ENCODE measurements around the gene NRDC. TPM values are rescaled to one million over a fixed set of nuclear protein-coding genes. Genes with fewer than 3 reads are reported as not detected.
A peak's percentile ranks its signal among the peaks of the same experiment; 100 is the strongest.

The NRDC gene
- 94.3 TPM for total RNA-seq

GRCh38 chr1:51878616-51879336 is at the start of gene NRDC:
TSS of gene NRDC (minus strand) at chr1:51878727. CDS start at chr1:51878615, 112 bp downstream.
- H3K4me1 ChIP-seq, result peaks cover 43% of the 10 kb centered on the region
- peak within 1 kb of the TSS; percentile 80 to 90 for H3K4me3 ChIP-seq
- H3K9me3 ChIP-seq, result no peaks in the 10 kb centered on the region
- TF ChIP-seq POLR2A (IDR thresholded peaks at IDR 0.05) (peak in 1 of 2 donors; percentile 89), CTCF (IDR thresholded peaks at IDR 0.05) (no peak), POLR2AphosphoS5 (IDR thresholded peaks at IDR 0.05; ENCODE audit: insufficient read depth in 1 of 2, low read depth in 1 of 2) (peak; percentile 96 to 99)
- intact Hi-C loops (cut with DNase I), result loop anchor here (5.0 to 10.0 kb wide), 2 partner anchors 816 to 1319 kb away; partner anchors contain the start of genes COA7 and CPT2
- no peaks in the 10 kb centered on the region for H3K27me3 ChIP-seq
- no peaks in the 10 kb centered on the region for H3K36me3 ChIP-seq
- peak within 1 kb of the TSS; percentile 85 for H3K27ac ChIP-seq
- DNase-seq (ENCODE audit: extremely low spot score in 2 of 2), result peak; percentile 99 to 100

DNA sequence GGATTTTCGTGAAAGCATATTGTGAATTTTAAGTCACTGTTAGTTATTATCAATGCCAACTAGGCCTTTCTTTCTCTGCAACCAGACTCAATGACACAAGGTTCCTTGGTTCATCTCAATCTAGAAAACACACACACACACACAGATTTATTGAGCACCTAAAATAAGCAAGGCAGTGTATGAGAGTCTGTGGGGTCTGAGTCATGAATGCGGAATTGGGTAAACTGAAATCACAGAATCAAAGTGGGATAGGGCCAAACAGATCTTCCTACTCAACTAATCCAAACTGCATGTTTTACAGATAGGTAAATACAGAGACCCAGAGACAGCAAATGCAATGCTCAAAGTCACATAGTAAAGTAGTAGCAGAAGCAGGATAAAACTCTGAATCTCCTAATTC is 48.5 kb upstream of the NRDC start:
- DNase-seq (ENCODE audit: extremely low spot score in 2 of 2), result no peak
- Histone ChIP-seq H3K27me3 (no peaks in the 10 kb centered on the region), H3K9me3 (no peaks in the 10 kb centered on the region), H3K36me3 (no peaks in the 10 kb centered on the region), H3K27ac (no peak overlapping the region), H3K4me3 (no peak overlapping the region), H3K4me1 (no peaks in the 10 kb centered on the region)
- intact Hi-C loops (cut with DNase I), result no loop called here
- no peak for TF ChIP-seq POLR2AphosphoS5 (IDR thresholded peaks at IDR 0.05; ENCODE audit: insufficient read depth in 1 of 2, low read depth in 1 of 2)
- TF ChIP-seq CTCF (IDR thresholded peaks at IDR 0.05), result no peak
- no peak for TF ChIP-seq POLR2A (IDR thresholded peaks at IDR 0.05)

DNA sequence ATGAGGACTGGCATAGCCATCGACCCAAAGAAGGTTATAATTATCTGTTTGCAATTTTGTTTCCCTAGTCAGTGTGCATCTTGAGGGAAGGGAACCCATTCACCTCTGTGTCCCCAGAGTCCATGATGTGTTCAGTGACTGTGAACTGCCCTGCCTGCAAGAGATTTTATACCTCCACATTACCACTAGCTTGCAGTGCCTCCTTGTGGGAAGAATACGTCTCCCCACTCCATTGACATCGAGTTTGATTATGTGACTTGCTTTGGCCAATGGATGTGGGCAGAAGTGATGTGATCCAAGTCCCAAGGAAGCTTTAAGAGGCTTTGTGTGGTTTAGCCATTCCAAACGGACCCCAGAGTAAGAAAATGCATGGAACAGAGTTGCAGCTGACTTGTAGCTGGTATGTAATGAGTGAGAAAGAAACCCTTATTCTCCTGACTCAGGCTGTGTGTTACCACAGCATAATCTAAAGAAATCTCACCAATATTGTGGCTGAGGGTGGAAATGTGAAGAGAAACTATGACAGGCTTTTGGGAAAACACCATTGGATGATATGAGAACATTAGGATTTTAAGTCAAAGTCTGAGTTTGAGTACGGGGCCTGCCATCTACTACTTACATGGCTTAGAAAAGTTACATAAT is 47.8 kb upstream of the NRDC start:
- intact Hi-C loops (cut with DNase I), result no loop called here
- Histone ChIP-seq H3K36me3 (no peaks in the 10 kb centered on the region), H3K27ac (no peak overlapping the region), H3K27me3 (no peaks in the 10 kb centered on the region), H3K4me3 (no peak overlapping the region), H3K4me1 (no peaks in the 10 kb centered on the region), H3K9me3 (no peaks in the 10 kb centered on the region)
- no peak for TF ChIP-seq POLR2A (IDR thresholded peaks at IDR 0.05)
- no peak for TF ChIP-seq POLR2AphosphoS5 (IDR thresholded peaks at IDR 0.05; ENCODE audit: insufficient read depth in 1 of 2, low read depth in 1 of 2)
- no peak for TF ChIP-seq CTCF (IDR thresholded peaks at IDR 0.05)
- DNase-seq (ENCODE audit: extremely low spot score in 2 of 2), result no peak

DNA sequence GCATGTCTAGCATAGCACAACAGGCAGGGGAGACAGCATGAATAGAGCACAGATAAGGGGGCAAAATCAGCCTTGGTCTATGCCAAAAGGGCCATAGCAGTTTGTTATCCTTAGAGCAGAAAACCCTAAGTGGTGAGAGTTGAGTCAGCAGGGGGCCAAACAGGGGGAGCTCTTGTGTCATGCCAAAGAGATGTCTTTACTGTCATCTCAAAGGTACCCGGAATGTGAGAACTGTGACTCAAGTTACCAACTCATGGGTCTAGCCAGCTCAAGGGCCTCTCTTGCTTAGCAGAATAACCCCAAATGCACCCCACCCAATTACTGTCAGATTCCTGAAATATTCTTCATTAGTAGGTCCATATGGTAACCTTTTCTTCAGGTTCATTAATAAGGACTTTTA is 45.9 kb upstream of the NRDC start:
- TF ChIP-seq CTCF (IDR thresholded peaks at IDR 0.05) (no peak), POLR2A (IDR thresholded peaks at IDR 0.05) (no peak), POLR2AphosphoS5 (IDR thresholded peaks at IDR 0.05; ENCODE audit: insufficient read depth in 1 of 2, low read depth in 1 of 2) (no peak)
- Histone ChIP-seq H3K9me3 (no peaks in the 10 kb centered on the region), H3K27ac (no peak overlapping the region), H3K27me3 (no peaks in the 10 kb centered on the region), H3K36me3 (no peaks in the 10 kb centered on the region), H3K4me3 (no peak overlapping the region), H3K4me1 (no peaks in the 10 kb centered on the region)
- intact Hi-C loops (cut with DNase I), result no loop called here
- no peak for DNase-seq (ENCODE audit: extremely low spot score in 2 of 2)

GRCh38 chr1:51922040-51922439 is 43.5 kb upstream of the NRDC start:
- DNase-seq (ENCODE audit: extremely low spot score in 2 of 2), result no peak
- intact Hi-C loops (cut with DNase I), result no loop called here
- TF ChIP-seq CTCF (IDR thresholded peaks at IDR 0.05) (no peak), POLR2AphosphoS5 (IDR thresholded peaks at IDR 0.05; ENCODE audit: insufficient read depth in 1 of 2, low read depth in 1 of 2) (no peak), POLR2A (IDR thresholded peaks at IDR 0.05) (no peak)
- peaks cover 5% of the 10 kb centered on the region for H3K4me1 ChIP-seq
- H3K36me3 ChIP-seq, result no peaks in the 10 kb centered on the region
- no peak overlapping the region for H3K4me3 ChIP-seq
- H3K9me3 ChIP-seq, result no peaks in the 10 kb centered on the region
- H3K27me3 ChIP-seq, result no peaks in the 10 kb centered on the region
- H3K27ac ChIP-seq, result no peak overlapping the region

All from vagina (tissue), 2 donors.